ENCODE results near the gene C4A.
"Not testable (repeated sequence)": the region's sequence is repeated elsewhere in the genome, so short reads cannot be mapped to it uniquely, and the experiment has no call there.

The C4A gene

DNA sequence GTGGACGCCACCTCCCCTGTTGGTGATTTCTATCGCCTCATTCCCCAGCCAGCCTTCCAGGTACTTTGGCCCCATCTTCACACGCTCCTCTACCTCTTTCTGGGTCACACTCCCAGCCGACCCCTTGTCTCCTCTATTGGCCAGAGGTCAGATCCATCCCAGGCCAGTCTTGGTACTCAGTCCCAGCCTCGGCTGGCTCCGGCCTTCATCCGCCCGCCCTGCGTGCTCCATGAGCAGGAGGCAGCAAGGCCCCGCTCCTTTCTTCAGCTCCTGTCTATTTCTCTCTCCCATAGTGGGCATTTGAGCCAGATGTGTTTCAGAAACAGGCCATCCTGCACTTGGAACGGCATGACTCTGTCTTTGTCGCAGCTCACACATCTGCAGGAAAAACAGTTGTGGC, 20.2 kb upstream of the C4A start:
- no peak for DNase-seq (ENCODE audit: low read depth)

DNA sequence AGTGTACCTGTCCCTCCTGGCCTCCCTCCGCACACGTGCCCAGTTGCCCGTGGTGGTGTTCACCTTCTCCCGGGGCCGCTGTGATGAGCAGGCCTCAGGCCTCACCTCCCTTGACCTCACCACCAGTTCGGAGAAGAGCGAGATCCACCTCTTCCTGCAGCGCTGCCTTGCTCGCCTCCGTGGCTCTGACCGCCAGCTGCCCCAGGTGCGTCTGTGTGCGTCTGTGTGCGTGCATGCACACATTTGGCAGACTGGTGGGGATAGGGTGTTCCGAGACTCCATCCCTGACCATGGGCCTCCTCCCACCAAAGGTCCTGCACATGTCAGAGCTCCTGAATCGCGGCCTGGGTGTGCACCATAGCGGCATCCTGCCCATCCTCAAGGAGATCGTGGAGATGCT, 17.9 kb upstream of the C4A start:
- no peak for DNase-seq (ENCODE audit: low read depth)

DNA sequence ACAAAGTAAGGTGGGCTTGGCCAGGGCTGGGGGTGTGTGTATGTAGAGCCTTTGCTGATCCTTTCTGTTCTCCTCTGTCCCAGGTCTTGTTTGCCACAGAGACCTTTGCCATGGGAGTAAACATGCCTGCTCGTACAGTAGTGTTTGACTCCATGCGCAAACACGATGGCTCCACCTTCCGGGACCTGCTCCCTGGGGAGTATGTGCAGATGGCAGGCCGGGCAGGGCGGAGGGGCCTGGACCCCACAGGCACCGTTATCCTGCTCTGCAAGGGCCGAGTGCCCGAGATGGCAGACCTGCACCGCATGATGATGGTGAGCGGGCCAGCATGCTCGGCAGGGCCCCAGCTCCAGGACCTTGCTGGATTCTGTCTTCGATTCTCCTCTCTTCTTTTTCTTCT, 16.2 kb upstream of the C4A start:
- DNase-seq (ENCODE audit: low read depth) = no peak

DNA sequence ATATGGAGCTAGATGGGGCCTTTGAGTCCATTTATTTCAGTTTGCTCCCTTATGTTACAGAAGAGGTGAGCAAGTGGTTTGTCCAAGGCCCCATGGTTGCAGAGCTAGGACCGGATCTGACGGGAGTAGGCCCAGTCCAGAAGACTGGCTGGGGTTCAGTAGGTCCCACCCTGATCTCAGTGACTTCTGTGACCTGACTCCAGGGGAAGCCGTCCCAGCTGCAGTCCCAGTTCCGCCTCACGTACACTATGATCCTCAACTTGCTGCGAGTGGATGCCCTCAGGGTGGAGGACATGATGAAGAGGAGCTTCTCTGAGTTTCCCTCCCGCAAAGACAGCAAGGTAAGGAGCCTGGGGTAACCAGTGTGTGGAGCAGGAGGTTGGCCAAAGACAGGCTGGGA, 15.4 kb upstream of the C4A start:
- DNase-seq (ENCODE audit: low read depth) = no peak

DNA sequence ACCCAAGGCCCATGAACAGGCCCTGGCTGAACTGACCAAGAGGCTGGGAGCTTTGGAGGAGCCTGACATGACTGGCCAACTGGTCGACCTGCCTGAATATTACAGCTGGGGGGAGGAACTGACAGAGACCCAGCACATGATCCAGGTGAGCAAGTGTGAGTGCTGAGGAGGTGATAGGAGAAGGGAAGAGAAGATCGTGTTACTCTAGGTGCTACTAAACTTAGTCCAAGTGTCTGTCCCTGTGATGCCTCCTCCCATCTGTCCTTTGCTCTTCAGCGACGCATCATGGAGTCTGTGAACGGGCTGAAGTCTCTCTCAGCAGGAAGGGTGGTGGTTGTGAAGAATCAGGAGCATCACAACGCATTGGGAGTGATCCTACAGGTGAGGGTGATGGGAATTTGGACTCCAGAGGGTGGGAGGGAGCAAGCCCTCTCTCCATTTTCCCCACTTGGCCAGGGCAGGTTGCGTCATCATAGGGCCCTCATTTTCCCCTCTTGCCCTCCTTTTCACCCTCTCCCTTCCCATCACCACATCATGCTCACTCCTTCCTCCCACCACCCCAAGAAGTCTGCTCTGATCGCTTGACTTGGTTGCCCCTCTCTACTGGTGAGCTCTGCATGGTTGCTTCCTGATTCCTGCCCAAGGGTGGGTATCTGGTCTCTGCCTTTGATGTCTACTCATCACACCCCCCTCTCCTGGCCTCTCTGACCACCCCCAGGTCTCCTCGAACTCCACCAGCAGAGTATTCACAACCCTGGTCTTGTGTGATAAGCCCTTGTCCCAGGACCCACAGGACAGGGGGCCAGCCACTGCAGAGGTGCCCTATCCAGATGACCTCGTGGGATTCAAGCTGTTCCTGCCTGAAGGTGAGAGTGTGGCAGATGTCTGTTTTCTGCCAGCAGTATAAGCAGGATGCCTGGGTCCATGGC, 14.6 kb upstream of the C4A start:
- no peak for DNase-seq (ENCODE audit: low read depth)

DNA sequence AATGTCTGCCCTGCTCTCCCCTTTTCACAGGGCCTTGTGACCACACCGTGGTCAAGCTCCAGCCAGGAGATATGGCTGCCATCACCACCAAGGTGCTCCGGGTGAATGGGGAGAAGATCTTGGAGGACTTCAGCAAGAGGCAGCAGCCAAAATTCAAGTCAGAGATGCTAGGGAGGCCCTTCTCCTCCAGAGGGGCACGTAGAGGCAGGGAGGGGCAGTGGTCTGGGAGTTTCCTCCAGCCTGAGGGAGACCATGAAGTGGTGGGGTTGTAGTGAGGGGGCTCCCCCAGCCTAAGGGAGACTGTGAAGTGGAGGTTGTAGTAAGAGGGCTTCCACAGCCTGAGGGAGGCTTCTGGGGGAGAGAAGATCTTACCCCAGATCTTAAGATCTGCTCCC, 13.9 kb upstream of the C4A start:
- no peak for DNase-seq (ENCODE audit: low read depth)

DNA sequence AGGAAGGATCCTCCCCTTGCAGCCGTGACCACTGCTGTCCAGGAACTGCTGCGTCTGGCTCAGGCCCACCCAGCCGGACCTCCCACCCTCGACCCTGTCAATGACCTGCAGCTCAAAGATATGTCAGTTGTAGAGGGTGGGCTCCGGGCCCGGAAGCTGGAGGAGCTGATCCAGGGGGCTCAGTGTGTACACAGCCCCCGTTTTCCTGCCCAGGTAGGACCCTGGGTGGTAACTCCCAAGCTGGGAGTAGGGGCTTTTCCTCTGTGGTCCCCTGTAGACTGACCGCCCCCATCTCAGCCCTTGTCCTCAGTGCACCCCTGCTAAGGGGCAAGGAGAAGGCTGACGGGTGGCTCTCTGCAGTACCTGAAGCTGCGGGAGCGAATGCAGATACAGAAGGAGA, 13.5 kb upstream of the C4A start:
- no peak for DNase-seq (ENCODE audit: low read depth)

DNA sequence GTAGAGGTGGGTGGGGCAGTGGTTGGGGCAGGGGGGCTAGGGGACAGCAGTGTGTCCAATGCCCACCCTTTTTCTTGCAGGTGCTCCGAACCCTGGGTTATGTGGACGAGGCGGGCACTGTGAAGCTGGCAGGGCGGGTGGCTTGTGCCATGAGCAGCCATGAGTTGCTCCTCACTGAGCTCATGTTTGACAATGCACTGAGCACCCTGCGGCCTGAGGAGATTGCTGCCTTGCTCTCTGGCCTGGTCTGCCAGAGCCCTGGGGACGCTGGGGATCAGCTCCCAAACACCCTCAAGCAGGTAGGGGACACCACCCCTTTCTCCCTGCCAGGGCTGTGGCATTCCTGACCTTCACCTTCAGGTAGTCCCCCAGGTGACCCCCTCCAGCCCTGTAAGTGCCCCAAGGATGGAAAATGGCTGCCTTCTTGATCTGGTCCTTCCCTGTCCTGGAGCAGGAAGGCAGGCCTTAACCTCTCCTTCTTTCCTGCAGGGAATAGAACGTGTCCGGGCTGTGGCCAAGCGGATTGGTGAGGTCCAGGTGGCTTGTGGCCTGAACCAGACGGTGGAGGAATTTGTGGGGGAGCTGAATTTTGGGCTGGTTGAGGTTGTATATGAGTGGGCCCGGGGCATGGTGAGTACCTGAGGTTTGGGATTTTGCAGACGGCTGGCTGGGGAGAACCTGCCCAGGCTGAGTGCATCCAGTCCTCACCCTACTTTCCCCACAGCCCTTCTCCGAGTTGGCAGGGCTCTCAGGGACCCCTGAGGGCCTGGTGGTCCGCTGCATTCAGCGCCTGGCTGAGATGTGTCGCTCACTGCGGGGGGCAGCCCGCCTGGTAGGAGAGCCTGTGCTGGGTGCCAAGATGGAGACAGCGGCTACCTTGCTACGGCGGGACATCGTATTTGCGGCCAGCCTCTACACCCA, 12.8 kb upstream of the C4A start:
- DNase-seq (ENCODE audit: low read depth) = no peak

DNA sequence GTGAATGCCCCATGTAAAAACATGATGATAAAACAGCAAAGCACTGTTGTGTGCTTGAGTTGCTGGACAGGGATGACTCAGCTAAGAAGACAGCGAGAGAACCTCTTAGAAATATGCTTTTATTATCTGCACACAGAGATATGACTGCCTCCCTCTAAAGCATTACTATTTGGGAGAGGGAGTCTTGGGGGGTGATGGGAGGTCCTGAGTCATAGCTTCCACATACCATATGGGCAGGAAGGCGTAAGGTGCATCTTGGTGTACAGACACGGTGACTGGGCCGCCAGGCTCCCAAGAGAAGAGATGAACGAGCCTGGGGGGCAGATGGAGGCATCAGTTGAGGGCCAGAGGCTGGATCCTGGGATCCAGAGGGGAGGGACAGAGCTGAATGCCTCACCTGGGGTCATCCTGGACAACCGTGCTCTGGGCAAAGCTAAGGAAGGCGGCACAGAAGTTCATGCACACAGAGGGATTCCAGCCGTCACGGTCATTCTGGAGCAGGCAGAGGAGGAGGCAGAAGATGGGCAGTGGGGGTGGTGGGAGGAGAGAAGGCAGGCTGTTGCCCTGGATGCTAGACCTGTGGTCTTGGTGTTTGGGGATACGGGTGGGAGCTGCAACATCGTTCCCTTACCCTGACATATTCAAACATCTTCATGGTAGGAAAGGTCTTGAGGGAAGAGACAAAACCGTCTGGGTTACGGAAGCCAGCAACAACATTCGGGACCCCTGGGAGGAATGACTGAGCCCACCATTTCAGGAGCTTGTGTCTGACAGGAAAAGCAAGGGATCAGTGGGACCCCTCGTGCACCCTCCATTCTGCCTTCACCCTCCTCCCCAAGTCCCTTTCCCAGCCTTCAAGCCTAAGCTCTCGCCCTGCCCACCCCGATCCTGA, 11.9 kb upstream of the C4A start:
- DNase-seq (ENCODE audit: low read depth) = no peak

DNA sequence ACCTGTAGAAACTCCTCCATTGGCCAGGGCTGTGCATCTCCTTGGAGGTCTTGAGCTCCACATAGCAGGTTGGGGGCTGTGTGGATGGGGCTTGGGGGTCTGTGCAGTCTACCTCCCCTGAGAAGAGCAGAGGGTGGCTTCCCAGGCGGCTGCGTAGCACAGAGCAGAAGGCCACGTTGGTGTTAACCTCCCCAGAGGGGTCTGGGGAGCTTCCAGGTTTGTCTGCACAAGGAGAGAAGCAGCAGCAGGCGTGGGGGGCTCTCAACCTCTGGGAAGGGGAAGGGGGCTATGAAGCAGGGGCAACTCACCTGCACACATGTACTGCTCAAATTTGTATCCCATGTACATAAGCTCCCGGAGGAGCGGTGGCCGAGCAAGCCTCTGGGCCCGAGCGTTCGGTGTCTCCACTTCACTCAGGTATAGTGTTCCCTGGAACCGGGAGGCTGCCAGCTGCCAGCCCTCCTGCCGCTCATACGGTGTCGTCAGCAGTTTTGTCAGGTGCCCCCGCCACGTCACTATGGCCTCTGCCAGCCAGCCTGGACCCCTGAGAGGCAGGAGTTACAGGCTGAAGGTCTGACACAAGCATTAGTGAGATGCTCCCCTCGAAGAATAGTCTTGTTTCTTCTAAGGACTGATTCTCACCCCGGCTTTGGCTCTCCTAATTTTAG, 11.1 kb upstream of the C4A start:
- no peak for DNase-seq (ENCODE audit: low read depth)

DNA sequence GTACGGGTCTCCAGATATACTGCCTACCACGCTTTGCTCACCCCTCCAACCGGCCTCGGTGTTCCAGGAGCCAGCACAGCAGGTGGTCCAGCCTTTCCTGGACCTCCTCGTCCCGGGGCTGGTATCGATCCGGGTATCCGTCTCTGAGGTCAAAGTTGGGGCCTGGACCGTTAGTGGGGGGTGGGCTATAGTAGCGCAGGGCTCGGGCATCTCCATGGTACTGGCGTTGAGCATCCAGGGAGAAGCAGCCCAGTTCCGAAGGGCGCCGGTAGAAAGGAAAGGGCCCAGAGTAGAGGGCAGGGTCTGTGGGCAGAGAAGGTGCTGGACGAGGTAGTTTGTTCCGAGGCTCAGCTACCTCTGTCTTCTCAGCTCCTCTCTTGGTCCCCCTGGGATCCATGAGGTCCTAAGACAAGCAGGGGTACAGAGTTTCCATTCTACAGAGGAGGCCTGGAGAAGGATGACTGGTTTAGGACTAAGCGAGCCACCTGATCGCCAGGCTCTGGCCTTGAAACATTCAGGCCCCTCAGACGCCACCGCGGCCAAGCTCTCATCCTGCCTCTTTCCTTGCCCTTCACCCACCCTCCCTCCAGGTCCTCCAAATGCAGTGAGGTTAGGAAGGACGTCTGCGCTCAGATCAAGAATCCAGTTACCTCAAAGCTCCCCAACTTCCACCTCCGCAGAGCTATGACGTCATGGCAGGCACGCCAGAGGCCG, 10.4 kb upstream of the C4A start:
- DNase-seq (ENCODE audit: low read depth) = no peak

DNA sequence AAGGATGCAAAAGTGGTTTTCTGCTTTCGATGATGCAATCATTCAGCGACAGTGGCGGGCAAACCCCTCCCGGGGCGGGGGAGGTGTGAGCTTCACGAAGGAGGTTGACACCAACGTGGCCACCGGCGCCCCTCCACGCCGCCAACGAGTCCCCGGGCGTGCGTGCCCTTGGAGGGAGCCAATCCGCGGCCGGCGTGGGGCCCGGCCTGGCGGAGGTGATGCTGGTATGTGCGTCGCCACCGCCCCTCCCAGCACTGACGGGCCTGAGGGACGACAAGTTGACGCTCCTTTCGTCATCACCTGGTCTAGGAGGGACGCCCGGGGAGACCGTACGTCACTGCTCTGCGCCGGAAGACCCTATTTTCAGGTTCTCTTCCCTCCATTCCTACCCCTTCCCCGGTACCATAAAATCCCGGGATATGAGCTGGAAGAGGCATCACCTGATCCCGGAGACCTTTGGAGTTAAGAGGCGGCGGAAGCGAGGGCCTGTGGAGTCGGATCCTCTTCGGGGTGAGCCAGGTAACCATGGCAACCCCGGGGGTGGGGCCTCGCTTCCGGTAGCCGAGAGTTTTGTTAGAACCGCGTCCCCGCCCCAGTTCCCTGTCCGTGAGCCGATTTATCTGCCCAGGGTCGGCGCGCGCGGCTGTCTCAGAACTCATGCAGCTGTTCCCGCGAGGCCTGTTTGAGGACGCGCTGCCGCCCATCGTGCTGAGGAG, 9.7 kb upstream of the C4A start, which contains the start of gene DXO:
Gene DXO, minus strand, starts transcription at position 146 of the 716 bp plus-strand sequence. CDS start 463 bp downstream, outside the sequence.
- peak; percentile 92 for DNase-seq (ENCODE audit: low read depth)

DNA sequence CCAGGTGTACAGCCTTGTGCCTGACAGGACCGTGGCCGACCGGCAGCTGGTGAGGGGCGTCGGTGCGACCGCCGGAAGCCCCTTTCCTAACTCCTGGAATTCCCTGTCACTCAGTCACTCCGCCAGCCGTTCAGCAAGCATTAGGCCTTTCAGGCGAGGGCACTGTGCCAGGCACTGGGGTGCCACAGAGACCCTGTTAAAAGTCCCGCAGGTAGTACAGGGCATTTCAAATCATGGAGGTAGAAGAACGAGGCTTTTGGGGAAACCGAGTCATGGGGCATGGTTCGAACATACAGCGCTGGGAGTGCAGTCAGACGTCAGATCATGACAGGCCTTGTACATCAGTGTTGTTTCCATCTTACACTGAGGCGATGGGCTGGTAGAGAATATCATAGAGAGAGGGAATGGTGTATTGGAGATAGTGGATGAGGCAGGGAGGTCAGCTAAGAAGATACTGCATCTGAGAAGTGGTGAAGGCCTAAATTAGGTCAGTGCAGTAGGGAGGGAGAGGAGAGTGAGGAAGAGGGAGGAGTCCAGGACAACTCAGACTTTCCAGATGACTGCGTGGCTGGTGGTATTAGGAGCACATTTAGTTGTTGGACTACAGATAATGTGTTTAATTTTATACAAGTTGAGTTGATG, 9.0 kb upstream of the C4A start:
- no peak for DNase-seq (ENCODE audit: low read depth)

DNA sequence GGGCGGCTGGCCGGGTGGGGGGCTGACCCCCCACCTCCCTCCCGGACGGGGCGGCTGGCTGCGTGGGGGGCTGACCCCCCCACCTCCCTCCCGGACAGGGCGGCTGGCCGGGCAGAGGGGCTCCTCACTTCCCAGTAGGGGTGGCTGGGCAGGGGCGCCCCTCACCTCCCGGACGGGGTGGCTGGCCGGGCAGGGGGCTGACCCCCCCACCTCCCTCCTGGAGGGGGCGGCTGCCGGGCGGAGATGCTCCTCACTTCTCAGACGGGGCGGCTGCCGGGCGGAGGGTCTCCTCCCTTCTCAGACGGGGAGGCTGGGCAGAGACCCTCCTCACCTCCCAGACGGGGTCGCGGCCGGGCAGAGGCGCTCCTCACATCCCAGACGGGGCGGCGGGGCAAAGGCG, 5.8 kb upstream of the C4A start:
- not testable (repeated sequence) for DNase-seq (ENCODE audit: low read depth)

DNA sequence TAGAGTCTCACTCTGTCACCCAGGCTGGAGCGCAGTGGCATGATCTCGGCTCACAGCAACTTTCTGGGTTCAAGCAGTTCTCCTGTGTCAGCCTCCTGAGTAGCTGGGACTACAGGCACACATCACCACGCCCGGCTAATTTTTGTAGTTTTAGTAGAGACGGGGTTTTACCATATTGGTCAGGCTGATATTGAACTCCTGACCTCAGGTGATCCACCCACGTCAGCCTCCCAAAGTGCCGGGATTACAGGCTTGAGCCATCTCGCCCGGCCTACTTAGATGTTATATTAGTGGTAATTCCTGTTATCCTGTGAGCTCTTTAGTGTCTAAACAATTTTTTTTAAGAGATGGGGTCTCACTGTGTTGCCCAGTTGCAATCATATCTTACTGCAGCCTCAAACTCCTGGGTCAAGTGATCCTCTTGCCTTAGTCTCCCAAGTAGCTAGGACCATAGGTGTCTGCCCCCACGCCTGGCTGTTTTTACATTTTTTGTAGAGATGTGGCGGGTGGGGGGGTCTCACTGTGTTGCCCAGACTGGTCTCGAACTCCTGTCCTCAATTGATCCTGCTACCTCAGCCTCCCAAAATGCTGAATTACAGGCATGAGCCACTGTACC, 3.9 kb upstream of the C4A start:
- DNase-seq (ENCODE audit: low read depth) = no peak

DNA sequence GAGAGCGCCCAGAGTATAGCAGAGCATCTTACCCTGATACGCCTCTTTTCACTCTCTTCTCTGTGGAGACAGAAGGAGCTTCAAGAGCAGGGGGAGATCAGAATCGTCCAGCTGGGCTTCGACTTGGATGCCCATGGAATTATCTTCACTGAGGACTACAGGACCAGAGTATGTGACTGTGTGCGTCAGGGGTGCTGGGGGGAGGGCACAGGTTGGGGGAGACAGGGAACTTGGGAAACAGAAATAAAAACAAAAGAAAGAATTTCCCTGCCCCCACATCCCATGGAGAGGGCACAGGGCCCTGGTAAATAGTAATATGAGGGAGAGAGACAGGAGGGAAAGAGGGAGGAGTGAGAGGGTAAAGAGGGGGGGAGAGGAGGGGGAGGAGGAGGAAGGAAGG, 3.0 kb upstream of the C4A start:
- DNase-seq (ENCODE audit: low read depth) = no peak

DNA sequence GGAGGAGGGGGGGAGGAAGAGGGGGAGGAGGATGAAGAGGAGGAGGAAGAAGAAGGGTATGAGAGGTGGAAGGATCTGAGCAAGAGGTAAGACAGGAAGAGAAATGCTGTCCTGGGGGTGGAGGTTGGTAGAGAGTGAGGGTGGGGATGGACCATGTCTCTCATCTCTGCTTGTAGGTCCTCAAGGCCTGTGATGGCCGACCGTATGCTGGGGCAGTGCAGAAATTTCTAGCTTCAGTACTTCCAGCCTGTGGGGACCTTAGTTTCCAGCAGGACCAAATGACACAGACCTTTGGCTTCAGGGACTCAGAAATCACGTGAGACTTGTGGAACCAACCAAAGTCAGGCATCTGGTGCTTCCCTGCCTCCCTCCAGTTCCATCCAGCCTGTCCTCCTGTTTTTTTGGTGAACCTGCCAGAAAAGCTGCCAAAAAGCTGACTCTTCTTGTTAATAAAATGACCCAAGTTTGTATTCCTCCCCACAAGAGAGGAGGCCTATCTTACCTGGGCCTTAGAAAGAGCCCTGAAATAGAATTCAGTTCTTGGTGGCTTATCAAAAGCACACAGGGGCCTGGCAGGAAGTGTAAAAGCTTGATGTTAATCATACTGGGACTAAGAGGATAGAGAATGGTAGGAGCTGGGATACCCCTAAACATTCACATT, 2.5 kb upstream of the C4A start:
- DNase-seq (ENCODE audit: low read depth) = no peak

DNA sequence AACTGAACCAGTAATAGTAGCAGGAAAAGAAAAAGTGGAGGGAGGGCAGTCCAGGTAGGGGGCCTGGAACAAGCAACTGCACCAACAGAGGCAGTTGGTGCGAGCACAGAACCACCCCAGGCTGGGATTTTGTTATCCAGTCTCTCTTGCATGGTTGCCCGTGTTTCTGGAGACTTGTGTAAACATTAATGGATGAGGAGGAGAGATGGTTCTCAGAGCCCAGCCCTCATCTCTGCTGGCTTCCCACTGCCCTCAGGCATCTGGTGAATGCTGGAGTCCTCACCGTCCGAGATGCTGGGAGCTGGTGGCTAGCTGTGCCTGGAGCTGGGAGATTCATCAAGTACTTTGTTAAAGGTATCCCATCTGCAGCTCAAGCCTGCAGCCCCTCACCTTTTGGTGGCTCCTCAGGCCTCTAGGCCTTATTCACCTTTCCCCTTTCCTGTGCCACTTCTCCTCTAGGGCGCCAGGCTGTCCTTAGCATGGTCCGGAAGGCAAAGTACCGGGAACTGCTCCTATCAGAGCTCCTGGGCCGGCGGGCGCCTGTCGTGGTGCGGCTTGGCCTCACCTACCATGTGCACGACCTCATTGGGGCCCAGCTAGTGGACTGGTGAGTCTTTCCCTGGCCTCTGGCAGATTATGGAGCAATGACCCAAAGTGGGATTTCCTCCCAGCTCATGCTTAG, 1.5 kb upstream of the C4A start:
- not testable (repeated sequence) for DNase-seq (ENCODE audit: low read depth)
